ENCODE results near the gene PIK3R4. TPM values are rescaled to one million over a fixed set of nuclear protein-coding genes. Genes with fewer than 3 reads are reported as not detected.

The PIK3R4 gene
- total and polyA plus RNA-seq, 5 experiments from 2014 or later, result 12.0 to 36.9 (median 31.6) TPM

DNA sequence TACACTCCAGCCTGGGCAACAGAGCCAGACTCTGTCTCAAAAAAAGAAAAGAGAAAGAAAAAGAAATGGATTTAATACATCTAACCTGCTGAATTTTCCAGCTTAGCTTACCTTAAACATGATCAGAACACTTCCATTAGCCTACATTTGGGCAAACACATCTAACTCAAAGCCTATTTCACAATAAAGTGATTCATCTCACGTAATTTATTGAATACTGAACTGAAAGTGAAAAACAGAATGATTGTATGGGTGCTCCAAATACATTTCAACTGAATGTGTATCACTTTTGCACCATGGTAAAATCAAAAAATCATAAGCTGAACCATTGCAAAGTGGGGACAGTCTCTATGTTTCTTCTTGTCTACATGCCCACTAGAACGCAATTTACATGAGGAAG is 9.0 kb downstream of the PIK3R4 start:
- DNase-seq, result no peak
- Mint-ChIP-seq H3K27ac (no peak overlapping the region), H3K9me3 (no peaks in the 10 kb centered on the region), H3K4me3 (no peak overlapping the region), H3K27me3 (no peaks in the 10 kb centered on the region), H3K4me1 (peaks cover 25 to 56% (median 46%) of the 10 kb centered on the region in 4 donors), H3K36me3 (peaks cover 0 to 83% (median 37%) of the 10 kb centered on the region in 3 donors)
- no peak for ATAC-seq
- POLR2A ChIA-PET, result no interaction called here

GRCh38 chr3:130733236-130733875 is 13.3 kb downstream of the PIK3R4 start:
- ATAC-seq (no peak), DNase-seq (no peak)
- Mint-ChIP-seq H3K4me3 (no peak overlapping the region), H3K36me3 (peaks cover 0 to 77% (median 11%) of the 10 kb centered on the region in 3 donors), H3K4me1 (peaks cover 12 to 19% (median 16%) of the 10 kb centered on the region in 4 donors), H3K27me3 (no peaks in the 10 kb centered on the region), H3K27ac (no peak overlapping the region), H3K9me3 (no peaks in the 10 kb centered on the region)
- POLR2A ChIA-PET, result interaction anchor here (0.6 kb wide), 1 partner anchor 14 kb away, joined by 4 read pairs; no protein-coding TSS in a partner anchor

DNA sequence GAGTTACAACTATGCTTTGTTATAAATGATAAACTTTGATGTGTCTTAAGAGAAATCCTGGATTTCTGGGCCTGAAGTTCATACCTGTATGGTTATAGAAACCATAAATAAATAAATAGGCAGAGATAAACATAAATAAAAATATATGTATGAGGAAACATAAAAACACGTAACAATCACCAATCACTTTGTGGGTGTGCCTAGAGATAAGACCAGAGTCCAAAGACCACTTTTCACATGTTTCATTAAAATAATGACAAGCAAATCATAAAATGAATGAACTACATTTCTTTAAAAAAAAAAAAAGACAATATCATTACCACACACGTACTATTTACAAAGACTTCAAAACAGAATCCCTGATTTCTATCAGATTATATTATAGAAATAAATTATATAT is 14.1 kb downstream of the PIK3R4 start:
- no peaks in the 10 kb centered on the region for H3K9me3 Mint-ChIP-seq
- no peaks in the 10 kb centered on the region for H3K27me3 Mint-ChIP-seq
- H3K4me3 Mint-ChIP-seq, result no peak overlapping the region
- no peak for DNase-seq
- POLR2A ChIA-PET, result no interaction called here
- no peak overlapping the region for H3K27ac Mint-ChIP-seq
- ATAC-seq, result no peak
- peaks cover 4 to 11% (median 10%) of the 10 kb centered on the region in 4 donors for H3K4me1 Mint-ChIP-seq
- H3K36me3 Mint-ChIP-seq, result peaks cover 0 to 71% (median 8%) of the 10 kb centered on the region in 3 donors

- no peaks in the 10 kb centered on the region for H3K27me3 Mint-ChIP-seq
- peaks cover 2 to 7% (median 5%) of the 10 kb centered on the region in 4 donors for H3K4me1 Mint-ChIP-seq
- DNase-seq, result no peak
- POLR2A ChIA-PET, result no interaction called here
- H3K9me3 Mint-ChIP-seq, result no peaks in the 10 kb centered on the region
- peaks cover 0 to 68% (median 6%) of the 10 kb centered on the region in 3 donors for H3K36me3 Mint-ChIP-seq
- peak overlapping the region in 3 of 10 donors; percentile 15 to 55 (median 36) for H3K27ac Mint-ChIP-seq
- no peak for ATAC-seq
- H3K4me3 Mint-ChIP-seq, result no peak overlapping the region
Observed at GRCh38 chr3:130731817-130732216, 14.8 kb downstream of the PIK3R4 start.

DNA sequence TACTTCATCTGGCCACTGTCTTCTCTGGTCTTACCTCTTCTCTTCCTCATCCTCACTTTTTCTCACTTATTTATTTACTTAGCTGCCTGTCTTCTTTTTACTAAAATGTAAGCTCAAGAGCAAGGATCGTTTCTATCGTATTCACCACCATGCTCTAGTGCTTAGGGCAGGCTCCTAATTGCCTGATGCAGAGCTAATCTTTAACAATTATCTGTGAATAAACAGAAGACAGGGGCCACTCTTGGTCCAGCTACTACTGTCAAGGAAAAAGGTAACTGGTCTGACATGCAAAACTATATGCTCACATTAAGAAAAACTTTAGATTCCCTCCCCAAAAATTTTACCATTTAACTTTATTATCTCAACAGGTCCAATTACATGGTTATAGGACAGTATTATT is 17.5 kb downstream of the PIK3R4 start:
- Mint-ChIP-seq H3K27ac (peak overlapping the region in 3 of 10 donors; percentile 3 to 64 (median 33)), H3K9me3 (no peaks in the 10 kb centered on the region), H3K36me3 (peaks cover 0 to 54% (median 8%) of the 10 kb centered on the region in 3 donors), H3K4me3 (no peak overlapping the region), H3K27me3 (no peaks in the 10 kb centered on the region), H3K4me1 (peaks cover 0 to 7% (median 3%) of the 10 kb centered on the region in 4 donors)
- POLR2A ChIA-PET, result interaction anchor here (1.7 kb wide), 1 partner anchor 17 kb away, joined by 13 read pairs; the partner anchor contains the start of gene PIK3R4
- no peak for ATAC-seq
- no peak for DNase-seq

DNA sequence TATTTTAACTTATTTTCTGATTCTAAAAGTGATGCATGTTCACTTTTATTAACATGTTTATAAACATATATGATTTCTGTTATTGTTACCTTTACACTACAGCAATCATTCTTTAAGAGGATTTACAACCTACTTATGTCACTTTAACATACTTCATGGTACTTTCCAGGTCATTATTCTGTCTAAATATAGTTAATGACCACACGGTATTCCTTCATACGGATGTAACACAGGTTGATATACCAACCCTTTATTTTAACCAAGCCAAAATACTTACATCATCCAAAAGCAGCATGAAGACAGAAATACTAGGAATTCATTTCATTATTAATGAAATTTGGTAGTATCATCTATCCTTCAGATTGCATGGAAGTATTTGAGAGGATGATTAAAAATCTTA is 18.6 kb downstream of the PIK3R4 start:
- H3K4me3 Mint-ChIP-seq, result no peak overlapping the region
- DNase-seq (no peak), ATAC-seq (no peak)
- peaks cover 0 to 52% (median 9%) of the 10 kb centered on the region in 3 donors for H3K36me3 Mint-ChIP-seq
- H3K27ac Mint-ChIP-seq, result peak overlapping the region in 2 of 10 donors; percentile 29 to 49
- no peaks in the 10 kb centered on the region for H3K9me3 Mint-ChIP-seq
- H3K4me1 Mint-ChIP-seq, result peaks cover 0 to 7% (median 3%) of the 10 kb centered on the region in 4 donors
- H3K27me3 Mint-ChIP-seq, result no peaks in the 10 kb centered on the region
- POLR2A ChIA-PET, result no interaction called here

DNA sequence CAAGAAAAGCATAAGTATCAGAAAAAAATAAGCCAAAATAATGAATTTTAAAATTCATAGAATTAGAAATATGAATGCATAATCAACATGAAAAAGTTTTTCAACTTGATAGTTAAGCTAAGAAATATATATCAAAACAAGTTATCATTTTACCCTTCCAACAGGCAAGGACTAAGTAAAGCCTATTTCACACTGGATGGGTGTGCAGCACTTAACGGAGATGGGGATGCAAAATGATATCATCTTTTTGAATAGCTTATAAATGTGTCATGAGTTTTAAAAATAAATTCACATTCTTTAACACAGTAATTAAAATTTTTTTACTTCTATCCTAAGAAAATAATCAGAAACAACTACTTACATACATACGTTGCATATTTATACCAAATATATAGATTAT is 20.9 kb downstream of the PIK3R4 start:
- Mint-ChIP-seq H3K4me3 (no peak overlapping the region), H3K27me3 (no peaks in the 10 kb centered on the region), H3K36me3 (peaks cover 0 to 51% (median 12%) of the 10 kb centered on the region in 3 donors), H3K27ac (no peak overlapping the region), H3K9me3 (no peaks in the 10 kb centered on the region), H3K4me1 (peaks cover 0 to 5% (median 2%) of the 10 kb centered on the region in 4 donors)
- POLR2A ChIA-PET, result interaction anchor here (1.0 kb wide), 1 partner anchor 20 kb away, joined by 3 read pairs; no protein-coding TSS in a partner anchor
- ATAC-seq (no peak), DNase-seq (no peak)

- H3K27ac Mint-ChIP-seq, result no peak overlapping the region
- no peaks in the 10 kb centered on the region for H3K9me3 Mint-ChIP-seq
- POLR2A ChIA-PET, result no interaction called here
Observed at GRCh38 chr3:130715616-130716015, 31.0 kb downstream of the PIK3R4 start.

DNA sequence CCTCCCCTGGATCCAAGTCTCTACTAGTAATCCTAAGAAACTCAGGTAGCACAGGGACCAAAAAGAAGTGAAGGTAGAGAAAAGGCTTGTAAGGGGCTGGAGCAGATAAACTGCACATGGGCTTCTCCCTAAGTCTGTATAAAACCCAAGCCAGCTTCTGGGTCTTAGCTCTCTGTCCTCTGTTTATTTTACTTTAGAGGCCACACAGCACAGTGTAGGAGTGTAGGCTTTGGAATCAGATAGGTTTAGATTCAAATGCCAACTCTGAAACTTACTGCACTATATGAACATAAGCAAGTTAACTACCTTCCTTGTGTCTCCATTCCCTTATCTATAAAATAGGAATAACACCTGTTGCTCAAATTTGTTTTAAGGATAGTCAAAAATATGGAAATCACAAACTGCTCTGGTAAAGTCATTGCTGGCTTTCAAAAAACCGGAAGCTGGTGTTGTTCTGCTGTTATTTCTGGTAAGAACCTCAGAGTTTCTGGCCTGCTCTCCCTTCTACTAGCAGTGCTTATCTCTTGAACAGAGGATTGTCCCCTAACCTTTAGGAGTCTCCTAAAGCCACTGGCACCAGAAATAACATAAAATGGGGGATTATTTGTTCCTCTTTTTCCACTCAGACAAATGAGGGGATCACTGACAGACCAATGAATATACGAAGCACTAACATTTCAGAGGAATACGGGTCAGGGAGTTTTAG is 33.8 kb downstream of the PIK3R4 start:
- H3K36me3 Mint-ChIP-seq, result peaks cover 15 to 80% (median 44%) of the 10 kb centered on the region in 3 donors
- POLR2A ChIA-PET, result no interaction called here

More at GRCh38 chr3:130715616-130716015, 31.0 kb downstream of the PIK3R4 start:
- no peak overlapping the region for H3K4me3 Mint-ChIP-seq
- ATAC-seq, result no peak
- DNase-seq, result no peak
- H3K36me3 Mint-ChIP-seq, result peaks cover 11 to 76% (median 39%) of the 10 kb centered on the region in 3 donors
- peaks cover 0 to 4% (median 2%) of the 10 kb centered on the region in 4 donors for H3K4me1 Mint-ChIP-seq
- H3K27me3 Mint-ChIP-seq, result no peaks in the 10 kb centered on the region

GRCh38 chr3:130711565-130712324 is 34.9 kb downstream of the PIK3R4 start:
- H3K9me3 Mint-ChIP-seq, result no peaks in the 10 kb centered on the region
- H3K4me3 Mint-ChIP-seq, result no peak overlapping the region
- POLR2A ChIA-PET, result no interaction called here
- H3K36me3 Mint-ChIP-seq, result peaks cover 13 to 76% (median 38%) of the 10 kb centered on the region in 3 donors
- H3K27me3 Mint-ChIP-seq, result no peaks in the 10 kb centered on the region
- ATAC-seq (no peak), DNase-seq (no peak)
- H3K27ac Mint-ChIP-seq, result peak overlapping the region in 1 of 10 donors; percentile 55
- H3K4me1 Mint-ChIP-seq, result peaks cover 0 to 4% (median 2%) of the 10 kb centered on the region in 4 donors

More for the DNA sequence above, 33.8 kb downstream of the PIK3R4 start:
- Mint-ChIP-seq H3K27me3 (no peaks in the 10 kb centered on the region), H3K9me3 (no peaks in the 10 kb centered on the region), H3K4me3 (no peak overlapping the region), H3K27ac (peak overlapping the region in 1 of 10 donors; percentile 46), H3K4me1 (peaks cover 0 to 4% (median 2%) of the 10 kb centered on the region in 4 donors)
- ATAC-seq (no peak), DNase-seq (no peak)

- Mint-ChIP-seq H3K4me1 (peaks cover 0 to 4% (median 2%) of the 10 kb centered on the region in 4 donors), H3K27me3 (no peaks in the 10 kb centered on the region), H3K36me3 (peaks cover 12 to 69% (median 30%) of the 10 kb centered on the region in 3 donors), H3K9me3 (no peaks in the 10 kb centered on the region), H3K4me3 (no peak overlapping the region), H3K27ac (no peak overlapping the region)
- no peak for ATAC-seq
- no peak for DNase-seq
- POLR2A ChIA-PET, result no interaction called here
Observed at GRCh38 chr3:130709671-130710070, 37.0 kb downstream of the PIK3R4 start.

GRCh38 chr3:130707902-130708601 is 38.6 kb downstream of the PIK3R4 start:
- Mint-ChIP-seq H3K27ac (peak overlapping the region in 2 of 10 donors; percentile 53 to 70), H3K4me1 (peaks cover 0 to 4% (median 2%) of the 10 kb centered on the region in 4 donors), H3K27me3 (no peaks in the 10 kb centered on the region), H3K4me3 (no peak overlapping the region), H3K9me3 (no peaks in the 10 kb centered on the region), H3K36me3 (peaks cover 20 to 73% (median 32%) of the 10 kb centered on the region in 3 donors)
- POLR2A ChIA-PET, result no interaction called here
- DNase-seq, result no peak
- ATAC-seq, result no peak
